ENCODE measurements around the gene TFAP2E.

Gene TFAP2E

GRCh38 chr1:35595684-35596083 lies 22.6 kb downstream of the TFAP2E start:
- no peak for DNase-seq (ENCODE audit: low spot score)

- no peak for DNase-seq (ENCODE audit: low spot score)
Observed at GRCh38 chr1:35597870-35598269, 24.8 kb downstream of the TFAP2E start.

- DNase-seq (ENCODE audit: low spot score), result no peak
Observed at GRCh38 chr1:35598895-35599294, 25.8 kb downstream of the TFAP2E start.

GRCh38 chr1:35599411-35599810 lies 26.3 kb downstream of the TFAP2E start:
- no peak for DNase-seq (ENCODE audit: low spot score)

- DNase-seq (ENCODE audit: low spot score), result no peak
Observed at GRCh38 chr1:35600593-35600992, 27.5 kb downstream of the TFAP2E start.

DNA sequence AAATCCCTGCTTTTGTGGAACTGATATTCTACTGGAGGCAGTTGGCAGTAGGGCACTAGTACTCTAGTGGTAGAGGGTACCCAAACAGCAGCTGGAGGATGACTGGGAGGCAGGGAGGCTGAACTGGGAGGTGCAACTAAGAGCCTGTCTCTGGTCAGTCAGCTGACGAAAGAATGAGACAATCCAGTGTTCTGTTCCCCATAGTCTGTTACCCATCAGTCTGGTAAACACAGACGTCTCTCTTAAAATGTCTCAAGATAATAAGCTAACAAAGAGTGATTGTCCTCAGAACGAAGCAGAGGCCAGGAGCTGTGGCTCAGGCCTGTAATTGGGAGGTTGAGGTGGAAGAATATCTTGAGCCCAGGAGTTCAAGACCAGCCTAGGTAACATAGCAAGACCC lies 30.4 kb downstream of the TFAP2E start:
- no peak for DNase-seq (ENCODE audit: low spot score)

GRCh38 chr1:35603941-35604340 lies 30.8 kb downstream of the TFAP2E start:
- DNase-seq (ENCODE audit: low spot score), result no peak

GRCh38 chr1:35605071-35605866 lies 32.2 kb downstream of the TFAP2E start:
- no peak for DNase-seq (ENCODE audit: low spot score)

- peak; percentile 69 for DNase-seq (ENCODE audit: low spot score)
Observed at GRCh38 chr1:35605867-35606182, 32.7 kb downstream of the TFAP2E start.

DNA sequence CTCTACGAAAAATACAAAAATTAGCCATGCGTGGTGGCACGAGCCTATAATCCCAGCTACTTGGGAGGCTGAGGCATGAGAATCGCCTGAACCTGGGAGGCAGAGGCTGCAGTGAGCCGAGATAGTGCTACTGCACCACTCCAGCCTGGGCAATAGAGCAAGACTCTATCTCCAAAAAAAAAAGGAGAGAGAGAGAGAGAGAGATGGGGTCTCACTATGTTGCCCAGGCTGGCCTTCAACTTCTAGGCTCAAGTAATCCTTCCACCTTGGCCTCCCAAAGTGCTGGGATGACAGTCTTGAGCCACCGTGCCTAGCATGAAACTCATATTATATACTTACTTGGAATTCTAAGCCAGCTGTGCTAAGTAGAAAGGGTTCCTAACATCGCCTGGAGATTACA lies 38.5 kb downstream of the TFAP2E start:
- no peak for DNase-seq (ENCODE audit: low spot score)

DNA sequence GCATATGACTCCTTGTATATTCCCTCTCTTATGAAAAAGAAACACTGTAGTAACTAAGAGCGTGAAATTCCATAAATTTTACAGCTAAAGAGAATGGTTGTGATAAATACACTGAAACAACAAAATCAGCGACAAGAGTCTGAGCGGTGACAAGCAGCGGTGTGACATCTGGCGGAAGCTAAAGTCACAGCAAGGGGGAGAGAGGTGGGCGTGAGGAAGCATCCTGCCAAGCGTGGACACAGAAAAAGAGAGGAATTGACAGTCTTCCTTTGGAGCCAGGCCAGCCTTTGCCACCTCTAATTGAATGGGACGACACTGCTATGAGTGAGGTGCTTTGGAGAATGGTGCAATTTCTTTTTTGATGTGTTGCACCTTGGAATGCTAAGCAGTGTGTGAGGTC lies 42.3 kb downstream of the TFAP2E start:
- DNase-seq (ENCODE audit: low spot score), result no peak

GRCh38 chr1:35619237-35620121 lies 46.4 kb downstream of the TFAP2E start:
- DNase-seq (ENCODE audit: low spot score), result no peak

GRCh38 chr1:35622510-35623178 lies 49.5 kb downstream of the TFAP2E start:
- no peak for DNase-seq (ENCODE audit: low spot score)

DNA sequence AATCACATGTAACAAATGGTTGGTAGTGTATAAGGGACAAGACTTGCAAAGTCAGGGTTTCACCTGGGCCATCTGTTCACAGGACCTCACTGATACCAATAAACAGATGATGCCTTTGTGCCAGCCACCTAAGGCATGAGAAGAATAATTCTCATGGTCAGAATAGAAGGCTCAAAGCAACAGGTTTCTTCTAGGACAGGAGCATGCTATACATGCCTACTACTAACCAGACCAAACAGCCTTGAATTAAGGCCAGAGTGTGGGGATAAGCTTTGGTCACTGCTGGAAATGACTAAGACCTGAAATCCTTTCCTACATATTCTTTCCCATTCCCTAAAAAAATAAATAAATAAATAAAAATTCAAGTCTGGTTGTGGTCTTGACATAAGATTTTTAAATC lies 50.7 kb downstream of the TFAP2E start:
- no peak for DNase-seq (ENCODE audit: low spot score)

DNA sequence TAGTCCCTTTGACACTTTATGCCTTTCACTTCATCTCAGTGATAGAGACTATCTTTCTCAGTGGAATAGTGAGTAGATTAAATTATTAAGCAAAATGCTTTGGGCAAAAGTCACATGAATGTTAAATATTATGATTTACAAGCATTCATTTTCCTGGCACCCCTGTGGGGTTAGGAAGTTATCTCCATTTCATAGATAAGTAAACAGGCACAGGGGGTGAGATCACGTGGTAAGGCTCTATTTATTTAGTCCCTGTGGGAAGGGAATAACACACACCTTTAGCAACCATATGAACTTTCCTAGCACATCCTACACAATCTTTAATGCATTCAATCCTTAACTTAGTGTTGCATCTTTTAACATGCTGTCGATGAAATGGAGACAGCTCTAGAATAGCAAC lies 55.9 kb downstream of the TFAP2E start:
- DNase-seq (ENCODE audit: low spot score), result no peak

DNA sequence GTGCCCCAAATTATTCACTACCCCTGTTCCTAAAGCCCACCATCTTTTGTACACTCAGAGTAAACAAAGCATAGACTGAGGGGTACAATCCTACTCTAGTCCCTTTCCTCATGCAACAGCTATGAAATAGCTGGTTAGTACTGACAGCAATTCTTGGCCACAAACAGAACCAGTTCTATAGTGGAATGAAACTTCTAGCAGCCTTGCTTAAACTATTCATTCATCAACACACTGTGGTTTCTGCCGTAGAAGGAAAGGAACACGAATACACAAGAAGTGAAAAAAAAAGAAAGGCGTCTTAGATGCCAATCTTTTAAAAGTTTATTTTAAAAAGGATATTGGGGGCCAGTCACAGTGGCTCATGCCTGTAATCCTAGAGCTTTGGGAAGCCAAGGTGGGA lies 58.3 kb downstream of the TFAP2E start:
- DNase-seq (ENCODE audit: low spot score), result no peak

- no peak for DNase-seq (ENCODE audit: low spot score)
Observed at GRCh38 chr1:35633547-35633946, 60.4 kb downstream of the TFAP2E start.

DNA sequence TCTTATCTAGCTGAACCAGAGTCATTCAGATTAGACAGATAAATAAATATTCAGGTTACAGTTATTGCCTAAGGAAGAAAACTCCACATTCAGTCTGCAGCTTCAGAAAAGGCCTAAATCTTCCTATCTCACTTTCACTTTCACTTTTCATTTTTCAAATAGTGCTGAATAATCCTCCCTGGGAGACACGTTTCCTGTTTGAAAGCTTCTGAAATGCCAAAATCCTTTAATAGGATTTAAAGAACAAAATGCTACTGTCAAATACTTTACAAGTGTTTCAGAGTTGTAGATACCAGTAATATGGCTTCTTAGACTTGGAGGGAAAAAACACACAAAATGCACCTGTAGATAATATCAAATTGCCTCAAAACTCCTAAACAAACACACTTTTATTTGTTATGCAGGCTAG lies 64.3 kb downstream of the TFAP2E start:
- DNase-seq (ENCODE audit: low spot score), result peak; percentile 54

DNA sequence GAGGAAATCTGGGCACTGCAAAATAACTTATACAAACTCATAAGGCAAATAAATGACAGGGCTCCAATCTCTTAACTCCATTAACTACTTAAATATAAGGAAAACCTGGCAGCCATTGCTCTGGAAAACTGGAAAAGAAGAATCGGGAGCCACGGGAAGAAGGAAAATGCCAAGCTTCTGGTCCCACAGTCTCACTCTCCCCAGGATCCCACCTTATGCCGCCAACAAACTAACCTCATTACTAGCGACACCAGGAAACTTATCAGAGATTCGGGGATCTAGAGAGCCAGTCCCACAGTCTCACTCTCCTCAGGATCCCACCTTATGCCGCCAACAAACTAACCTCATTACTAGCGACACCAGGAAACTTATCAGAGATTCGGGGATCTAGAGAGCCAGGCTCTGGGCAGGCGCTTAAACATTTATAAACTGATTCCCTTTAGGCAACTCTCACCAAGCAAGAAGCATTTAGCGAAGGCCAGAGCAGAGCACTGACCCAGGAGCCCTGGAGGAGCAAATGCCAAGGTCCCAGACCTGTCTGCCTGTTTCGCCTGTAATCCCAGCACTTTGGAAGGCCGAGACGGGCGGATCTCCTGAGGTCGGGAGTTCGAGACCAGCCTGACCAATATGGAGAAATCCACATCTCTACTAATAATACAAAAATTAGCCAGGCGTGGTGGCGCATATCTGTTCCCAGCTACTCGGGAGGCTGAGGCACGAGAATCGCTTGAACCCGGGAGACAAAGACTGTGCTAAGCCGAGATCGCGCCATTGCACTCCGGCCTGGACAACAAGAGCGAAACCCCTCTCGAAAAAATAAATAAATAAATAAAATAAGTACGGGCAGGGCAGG lies 67.5 kb downstream of the TFAP2E start:
- DNase-seq (ENCODE audit: low spot score), result no peak

GRCh38 chr1:35641233-35641866 lies 68.2 kb downstream of the TFAP2E start, which contains the start of gene PSMB2:
Gene PSMB2, minus strand, starts transcription at chr1:35641526. Its CDS starts 94 bp downstream, at chr1:35641432.
- DNase-seq (ENCODE audit: low spot score), result peak; percentile 94

GRCh38 chr1:35642471-35642955 lies 69.4 kb downstream of the TFAP2E start:
- DNase-seq (ENCODE audit: low spot score), result no peak
